Mesothelial cell of epicardium (in vitro differentiated cells): ENCODE measurements around the gene PPP1R37. TPM values are rescaled to one million over a fixed set of nuclear protein-coding genes. Genes with fewer than 3 reads are reported as not detected.

Source experiments
- DNase-seq, 2 experiments: peaks; one replicate each; pipeline ENCODE4 v3.0.0; 2021; ENCODE audit warnings: low spot score in 2 of 2; ENCODE audit not compliant: unreplicated experiment in 2 of 2
- H3K27ac Mint-ChIP-seq: 2 replicates; pipeline ENCODE4 v1.8.0; 2021; ENCODE audit warnings: mixed read lengths
- H3K27me3 Mint-ChIP-seq: 2 replicates; pipeline ENCODE4 v1.8.0; 2021; ENCODE audit warnings: low read depth, mixed read lengths
- H3K36me3 Mint-ChIP-seq: 2 replicates; pipeline ENCODE4 v1.8.0; 2021; ENCODE audit warnings: mixed read lengths
- H3K4me1 Mint-ChIP-seq: 2 replicates; pipeline ENCODE4 v1.8.0; 2021; ENCODE audit warnings: mixed read lengths
- H3K4me3 Mint-ChIP-seq: 2 replicates; pipeline ENCODE4 v1.8.0; 2021; ENCODE audit warnings: mild to moderate bottlenecking, moderate library complexity, mixed read lengths
- H3K9me3 Mint-ChIP-seq: 2 replicates; pipeline ENCODE4 v1.8.0; 2021; ENCODE audit warnings: mixed read lengths
- CTCF ChIP-seq: fragments of 200-600 bp; sonication (generic); IDR thresholded peaks from one replicate; pipeline ENCODE4 v1.5.0; 2021; ENCODE audit warnings: antibody characterized with exemption; ENCODE audit not compliant: unreplicated experiment
- total RNA-seq: library from RNA; stranded (reverse); gene quantifications from 3 replicates; pipeline ENCODE4 v1.2.1, GENCODE V29; 2021

PPP1R37 gene
- total RNA-seq, 1 donor from 2014 or later = 40.7 TPM

GRCh38 chr19:45058622-45059159 lies 34.3 kb upstream of the PPP1R37 start:
- no peak for TF ChIP-seq CTCF
- Mint-ChIP-seq H3K36me3 (peaks cover 47% of the 10 kb centered on the region), H3K27ac (no peak overlapping the region), H3K4me3 (no peak overlapping the region), H3K4me1 (no peaks in the 10 kb centered on the region), H3K9me3 (no peaks in the 10 kb centered on the region), H3K27me3 (no peaks in the 10 kb centered on the region)
- DNase-seq = no peak

- no peak overlapping the region for H3K4me3 Mint-ChIP-seq
- H3K9me3 Mint-ChIP-seq = no peaks in the 10 kb centered on the region
- peak; percentile 92 for TF ChIP-seq CTCF
- H3K27ac Mint-ChIP-seq = no peak overlapping the region
- no peaks in the 10 kb centered on the region for H3K4me1 Mint-ChIP-seq
- DNase-seq = peak; percentile 54 to 80
- no peaks in the 10 kb centered on the region for H3K27me3 Mint-ChIP-seq
- H3K36me3 Mint-ChIP-seq = peaks cover 43% of the 10 kb centered on the region
These were observed 33.6 kb upstream of the PPP1R37 start for GRCh38 chr19:45059258-45059965.

- Mint-ChIP-seq H3K36me3 (peaks cover 45% of the 10 kb centered on the region), H3K4me1 (no peaks in the 10 kb centered on the region)
These were observed 31.0 kb upstream of the PPP1R37 start for GRCh38 chr19:45061965-45062364.

GRCh38 chr19:45063851-45064801 lies 28.9 kb upstream of the PPP1R37 start:
- Mint-ChIP-seq H3K27ac (no peak overlapping the region), H3K27me3 (no peaks in the 10 kb centered on the region), H3K9me3 (no peaks in the 10 kb centered on the region), H3K4me1 (no peaks in the 10 kb centered on the region), H3K4me3 (no peak overlapping the region), H3K36me3 (peaks cover 34% of the 10 kb centered on the region)
- TF ChIP-seq CTCF = no peak
- DNase-seq = no peak

More at GRCh38 chr19:45061965-45062364, 31.0 kb upstream of the PPP1R37 start:
- no peak for TF ChIP-seq CTCF
- no peak overlapping the region for H3K4me3 Mint-ChIP-seq
- H3K9me3 Mint-ChIP-seq = no peaks in the 10 kb centered on the region
- no peak for DNase-seq
- no peak overlapping the region for H3K27ac Mint-ChIP-seq
- H3K27me3 Mint-ChIP-seq = no peaks in the 10 kb centered on the region

GRCh38 chr19:45066921-45067661 lies 25.9 kb upstream of the PPP1R37 start:
- TF ChIP-seq CTCF = no peak
- no peak for DNase-seq
- Mint-ChIP-seq H3K27me3 (no peaks in the 10 kb centered on the region), H3K9me3 (no peaks in the 10 kb centered on the region), H3K27ac (no peak overlapping the region), H3K36me3 (peaks cover 21% of the 10 kb centered on the region), H3K4me1 (no peaks in the 10 kb centered on the region), H3K4me3 (no peak overlapping the region)
